Stimulated activated CD4-positive, alpha-beta T cell treated with anti-CD3 and anti-CD28 coated beads, Interleukin-1b, Interleukin-23, amount 100 ng/mL, for 4 hours (primary cell): ENCODE data around the gene PLXNA2.
A peak's percentile ranks its signal among the peaks of the same experiment; 100 is the strongest.

Source experiments
- DNase-seq, 2 donors: peaks; one replicate each; pipeline ENCODE4 v3.0.0-alpha.2; 2020; ENCODE audit warnings: low read depth in 2 of 2

PLXNA2 gene

GRCh38 chr1:208146650-208147049 is 97.5 kb downstream of the PLXNA2 start:
- no peak for DNase-seq

DNA sequence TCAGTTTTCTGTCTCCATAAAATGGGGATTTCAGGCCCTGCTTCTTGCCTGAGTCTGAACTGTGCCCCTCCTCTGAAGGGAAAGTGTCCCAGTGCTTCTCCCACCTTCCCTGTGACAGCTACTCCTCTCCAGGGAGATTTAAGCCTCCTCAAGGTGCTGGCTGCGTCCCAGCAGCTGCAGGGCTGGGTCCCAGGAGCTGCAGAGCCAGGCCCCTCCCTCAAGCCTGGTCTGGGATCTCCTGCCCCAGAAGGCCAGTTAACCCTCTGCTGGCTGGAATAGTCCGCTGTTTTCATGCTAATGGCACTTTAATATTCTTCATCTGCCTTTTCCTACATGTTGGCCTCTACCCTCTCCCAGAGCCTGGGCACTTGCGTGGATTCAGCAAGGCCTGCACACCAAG is 99.0 kb downstream of the PLXNA2 start:
- no peak for DNase-seq

- no peak for DNase-seq
Observed at GRCh38 chr1:208142590-208143382, 101.4 kb downstream of the PLXNA2 start.

- no peak for DNase-seq
Observed at GRCh38 chr1:208141610-208142192, 102.5 kb downstream of the PLXNA2 start.

DNA sequence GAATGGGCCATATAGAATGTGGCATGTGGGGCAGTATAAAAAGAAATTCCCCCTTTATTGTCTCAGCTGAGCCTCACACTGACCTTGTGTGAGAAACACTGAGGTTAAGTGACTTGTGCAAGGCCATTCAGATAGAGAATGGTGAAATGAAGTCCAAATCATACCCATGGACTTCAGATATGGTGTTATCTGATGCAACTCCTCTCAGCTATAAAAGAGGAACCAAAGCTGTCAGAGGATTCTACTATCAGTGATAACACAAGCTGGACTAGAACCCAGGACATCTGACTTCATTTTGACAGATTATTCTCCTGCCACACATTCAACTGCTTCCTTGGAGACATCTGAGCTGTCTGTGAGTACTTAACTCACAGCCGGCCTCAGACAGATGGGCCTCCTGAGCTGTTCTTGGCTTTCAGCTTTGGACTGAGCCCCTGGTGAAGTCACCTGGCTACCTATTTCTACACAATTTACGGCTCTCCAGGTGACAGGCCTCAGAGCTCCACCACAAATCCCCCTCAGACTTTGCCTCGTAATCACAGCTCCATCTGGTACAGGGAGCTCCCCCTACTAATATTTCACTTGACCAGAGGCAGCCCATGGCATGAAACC is 104.6 kb downstream of the PLXNA2 start:
- no peak for DNase-seq

GRCh38 chr1:208137193-208137592 is 107.0 kb downstream of the PLXNA2 start:
- DNase-seq, result no peak

- DNase-seq, result no peak
Observed at GRCh38 chr1:208136459-208137182, 107.6 kb downstream of the PLXNA2 start.

- DNase-seq, result no peak
Observed at GRCh38 chr1:208135354-208135753, 108.8 kb downstream of the PLXNA2 start.

GRCh38 chr1:208134491-208134890 is 109.7 kb downstream of the PLXNA2 start:
- no peak for DNase-seq

DNA sequence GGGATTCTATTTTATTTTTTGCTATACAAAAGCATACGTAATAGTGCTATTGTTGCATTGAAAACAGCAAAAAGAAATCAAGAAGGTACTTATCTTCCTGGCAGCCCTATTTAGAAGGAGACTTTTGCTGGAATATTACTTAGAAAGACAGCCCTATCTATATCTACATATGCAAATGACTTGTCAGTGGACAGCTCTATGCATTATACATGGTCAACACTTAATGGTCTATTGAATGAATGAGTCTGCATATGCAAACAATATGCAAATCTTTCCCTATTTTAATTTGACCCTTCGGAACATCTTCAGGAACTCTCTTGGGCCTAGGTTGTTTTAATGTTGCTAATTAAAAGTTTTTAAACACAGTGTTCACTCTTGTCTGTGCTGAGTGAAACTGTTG is 110.8 kb downstream of the PLXNA2 start:
- no peak for DNase-seq

GRCh38 chr1:208132287-208132882 is 111.8 kb downstream of the PLXNA2 start:
- peak; percentile 8 to 41 for DNase-seq

DNA sequence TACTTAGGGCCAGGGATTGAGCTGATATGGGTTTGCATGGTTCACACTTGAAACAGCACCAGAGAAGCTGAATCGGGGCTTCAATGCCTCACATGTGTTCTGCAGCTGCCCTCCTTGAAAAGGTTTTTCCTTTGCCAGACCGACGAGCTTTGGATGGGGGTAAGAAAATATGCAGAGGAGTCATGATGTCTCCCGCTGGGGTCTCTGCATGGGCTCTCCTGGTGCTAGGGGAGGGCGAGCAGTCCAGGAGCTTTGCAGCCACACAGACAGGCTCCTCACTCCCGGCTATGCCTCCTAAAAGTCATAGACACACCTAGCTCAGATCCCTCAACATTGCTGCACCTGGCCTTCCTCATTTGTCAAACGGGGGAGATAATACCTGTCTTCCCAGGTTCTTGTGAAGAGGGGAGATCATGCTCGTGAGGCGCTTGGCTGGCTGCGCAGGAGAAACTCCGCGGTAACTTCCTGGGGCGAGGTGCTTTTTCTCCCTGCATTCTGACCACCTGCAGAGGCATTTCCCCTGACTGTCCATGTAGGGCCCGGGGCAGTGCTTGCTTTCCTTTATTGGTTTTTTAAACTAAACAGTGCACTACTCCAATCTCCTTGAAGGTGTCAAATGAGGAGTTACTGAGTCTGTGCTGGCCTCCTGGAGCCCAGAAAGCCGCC is 112.4 kb downstream of the PLXNA2 start:
- DNase-seq, result no peak

GRCh38 chr1:208129487-208129886 is 114.7 kb downstream of the PLXNA2 start:
- DNase-seq, result no peak

GRCh38 chr1:208129060-208129459 is 115.1 kb downstream of the PLXNA2 start:
- no peak for DNase-seq

DNA sequence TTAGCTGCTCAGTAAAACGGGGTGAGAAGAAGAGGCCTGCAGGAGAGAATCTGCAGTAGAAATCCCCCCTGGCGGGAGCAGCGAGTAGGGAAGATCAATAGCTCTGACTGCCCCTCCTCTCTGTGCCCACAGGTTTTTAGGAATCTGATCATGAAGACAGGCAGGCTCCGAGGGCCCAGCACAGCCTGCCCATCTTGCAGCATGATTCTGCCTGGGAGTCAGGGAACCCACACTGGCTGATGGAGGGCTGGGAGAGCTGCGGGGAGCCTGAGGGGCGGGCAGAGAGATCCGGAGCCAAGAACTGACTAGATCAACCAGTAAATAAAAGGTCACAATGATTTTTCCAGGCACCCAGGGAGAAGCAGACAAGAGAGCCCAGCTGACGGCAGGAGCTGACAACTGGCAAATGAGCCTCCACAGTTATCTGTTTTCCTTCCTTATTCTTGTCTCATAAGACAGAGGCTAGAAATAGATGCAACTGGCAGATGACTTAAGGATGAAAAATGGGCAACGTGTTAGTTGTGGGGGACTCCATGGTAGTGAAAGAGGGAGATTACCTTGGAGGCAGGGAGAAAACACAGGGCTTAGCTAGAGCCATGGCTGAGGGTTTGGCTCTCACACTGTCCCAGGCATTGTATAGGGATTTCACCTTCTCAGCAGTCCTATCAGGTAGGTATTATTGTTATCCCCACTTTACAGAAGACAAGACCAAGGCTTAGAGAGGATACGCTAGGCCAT is 116.2 kb downstream of the PLXNA2 start:
- no peak for DNase-seq

GRCh38 chr1:208127284-208127683 is 116.9 kb downstream of the PLXNA2 start:
- DNase-seq, result no peak

- no peak for DNase-seq
Observed at GRCh38 chr1:208126108-208126507, 118.1 kb downstream of the PLXNA2 start.

- no peak for DNase-seq
Observed at GRCh38 chr1:208122612-208123358, 121.4 kb downstream of the PLXNA2 start.

GRCh38 chr1:208121813-208122364 is 122.3 kb downstream of the PLXNA2 start:
- no peak for DNase-seq

- no peak for DNase-seq
Observed at GRCh38 chr1:208120431-208120790, 123.8 kb downstream of the PLXNA2 start.
